ENCODE measurements around the gene DPP8. TPM values are rescaled to one million over a fixed set of nuclear protein-coding genes. Genes with fewer than 3 reads are reported as not detected.
A peak's percentile ranks its signal among the peaks of the same experiment; 100 is the strongest.

The DPP8 gene
- total RNA-seq, 1 donor from 2014 or later, result 39.9 TPM

DNA sequence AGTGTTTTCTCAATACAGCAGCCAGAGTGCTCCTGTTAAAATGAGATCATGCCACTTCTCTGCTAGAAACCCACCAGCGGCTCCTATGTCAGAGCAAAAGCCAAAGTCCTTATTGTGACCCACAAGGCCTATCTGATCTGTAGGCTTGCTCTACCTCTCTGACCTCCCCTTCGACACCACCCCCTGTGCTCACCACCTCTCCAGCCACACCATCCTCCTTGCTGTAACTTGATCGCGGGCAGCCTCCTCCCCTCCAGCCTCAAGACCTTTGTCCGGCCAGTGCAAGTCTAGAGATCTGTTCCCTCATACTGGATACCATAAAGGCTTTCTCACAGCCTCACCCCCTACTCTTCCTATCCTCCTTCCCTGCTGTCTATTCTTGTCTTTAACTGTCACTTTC is 92.8 kb downstream of the DPP8 start:
- TF ChIP-seq, protein P1, sequence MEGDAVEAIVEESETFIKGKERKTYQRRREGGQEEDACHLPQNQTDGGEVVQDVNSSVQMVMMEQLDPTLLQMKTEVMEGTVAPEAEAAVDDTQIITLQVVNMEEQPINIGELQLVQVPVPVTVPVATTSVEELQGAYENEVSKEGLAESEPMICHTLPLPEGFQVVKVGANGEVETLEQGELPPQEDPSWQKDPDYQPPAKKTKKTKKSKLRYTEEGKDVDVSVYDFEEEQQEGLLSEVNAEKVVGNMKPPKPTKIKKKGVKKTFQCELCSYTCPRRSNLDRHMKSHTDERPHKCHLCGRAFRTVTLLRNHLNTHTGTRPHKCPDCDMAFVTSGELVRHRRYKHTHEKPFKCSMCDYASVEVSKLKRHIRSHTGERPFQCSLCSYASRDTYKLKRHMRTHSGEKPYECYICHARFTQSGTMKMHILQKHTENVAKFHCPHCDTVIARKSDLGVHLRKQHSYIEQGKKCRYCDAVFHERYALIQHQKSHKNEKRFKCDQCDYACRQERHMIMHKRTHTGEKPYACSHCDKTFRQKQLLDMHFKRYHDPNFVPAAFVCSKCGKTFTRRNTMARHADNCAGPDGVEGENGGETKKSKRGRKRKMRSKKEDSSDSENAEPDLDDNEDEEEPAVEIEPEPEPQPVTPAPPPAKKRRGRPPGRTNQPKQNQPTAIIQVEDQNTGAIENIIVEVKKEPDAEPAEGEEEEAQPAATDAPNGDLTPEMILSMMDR (IDR thresholded peaks at IDR 0.05; ENCODE audit: borderline replicate concordance), result no peak
- peak; percentile 4 for DNase-seq
- Histone ChIP-seq H3K9me3 (replicated peaks) (no peaks in the 10 kb centered on the region), H3K4me3 (no peak overlapping the region), H3K36me3 (no peaks in the 10 kb centered on the region), H3K4me1 (peaks cover 22% of the 10 kb centered on the region), H3K27ac (replicated peaks) (no peak overlapping the region), H3K27me3 (ENCODE audit: low read depth) (peaks cover 31% of the 10 kb centered on the region)
- intact Hi-C loops (cut with micrococcal nuclease), result no loop called here

DNA sequence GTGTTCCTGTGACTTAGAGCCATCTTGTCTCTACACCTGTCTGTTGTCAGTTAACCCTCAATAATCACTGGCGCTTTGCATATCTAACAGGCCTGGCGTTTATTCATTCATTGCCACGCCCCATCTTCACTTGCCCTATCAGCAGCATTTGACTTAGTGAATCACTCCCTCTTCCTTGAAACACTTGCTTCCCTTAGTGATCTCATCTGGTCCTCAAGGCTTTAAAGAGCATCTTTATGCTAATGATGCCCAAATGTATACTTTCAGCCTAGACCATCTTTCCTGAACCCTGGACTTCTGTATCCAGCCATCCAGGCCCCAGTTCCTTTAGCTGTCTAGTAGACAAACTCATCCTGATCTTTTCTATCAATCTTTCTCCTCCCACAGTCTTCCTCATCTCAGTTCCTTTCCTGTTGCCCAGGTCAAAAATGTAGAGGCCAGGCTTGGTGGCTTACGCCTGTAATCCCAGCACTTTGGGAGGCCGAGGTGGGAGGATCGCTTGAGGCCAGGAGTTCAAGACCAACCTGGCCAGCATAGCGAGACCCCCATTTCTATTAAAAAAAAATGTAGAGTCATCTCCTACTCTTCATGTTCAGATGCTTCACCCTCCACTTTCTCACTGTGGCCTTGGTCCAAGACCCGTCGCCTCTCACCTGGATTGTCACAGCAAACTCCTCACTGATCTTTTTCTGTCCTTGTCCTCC is 93.4 kb downstream of the DPP8 start:
- intact Hi-C loops (cut with micrococcal nuclease), result no loop called here
- H3K27ac ChIP-seq (replicated peaks), result no peak overlapping the region
- TF ChIP-seq, protein P1 (IDR thresholded peaks at IDR 0.05; ENCODE audit: borderline replicate concordance), result no peak

DNA sequence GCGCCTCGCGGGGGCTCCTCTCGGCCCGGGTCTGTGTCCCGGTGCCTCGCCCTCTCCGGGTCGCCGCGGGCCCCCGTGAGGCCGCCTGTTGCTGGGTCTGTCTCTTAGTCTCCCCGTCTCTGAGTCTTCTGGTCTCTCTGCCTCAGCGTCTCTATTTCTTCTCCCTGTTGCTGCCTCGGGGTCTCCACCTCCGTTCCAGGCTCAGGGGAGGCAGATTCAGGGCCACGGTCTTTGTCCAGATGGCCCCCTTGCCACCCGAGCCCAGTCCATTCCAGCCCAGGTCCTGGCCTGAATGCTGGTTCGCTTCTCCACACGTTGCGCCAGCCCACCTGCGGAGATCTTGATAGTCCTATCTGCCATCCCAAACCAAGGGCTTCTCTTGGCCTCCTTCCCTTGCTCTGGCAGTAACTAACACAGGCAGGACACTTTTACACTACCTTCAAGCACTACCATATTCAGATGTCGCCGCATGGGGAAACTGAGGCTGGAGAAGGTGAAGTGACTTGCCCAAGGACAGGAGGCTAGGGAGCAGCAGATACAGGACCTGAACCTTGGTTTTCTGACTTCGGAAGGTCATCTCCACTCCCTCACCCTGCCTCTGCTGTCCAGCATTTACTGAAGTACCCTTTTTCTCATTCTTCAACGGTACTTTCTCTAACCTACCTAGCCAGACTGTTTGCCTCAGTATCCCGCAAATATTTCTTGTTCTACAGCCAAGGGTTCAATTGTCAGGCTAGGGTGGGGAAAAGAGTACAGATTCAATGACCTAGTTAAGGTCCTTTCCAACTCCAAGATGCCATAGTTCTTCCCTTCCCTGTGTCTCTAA is 94.1 kb downstream of the DPP8 start:
- Histone ChIP-seq H3K4me1 (peaks cover 24% of the 10 kb centered on the region), H3K4me3 (peak overlapping the region; percentile 68), H3K27ac (replicated peaks) (peak overlapping the region; percentile 58), H3K36me3 (no peaks in the 10 kb centered on the region), H3K9me3 (replicated peaks) (no peaks in the 10 kb centered on the region), H3K27me3 (ENCODE audit: low read depth) (peaks cover 45% of the 10 kb centered on the region)
- DNase-seq, result peak; percentile 18
- TF ChIP-seq, protein P1 (IDR thresholded peaks at IDR 0.05; ENCODE audit: borderline replicate concordance), result no peak
- intact Hi-C loops (cut with micrococcal nuclease), result no loop called here

More for the DNA sequence above, 93.4 kb downstream of the DPP8 start:
- Histone ChIP-seq H3K27me3 (ENCODE audit: low read depth) (peaks cover 37% of the 10 kb centered on the region), H3K4me3 (no peak overlapping the region), H3K9me3 (replicated peaks) (no peaks in the 10 kb centered on the region), H3K4me1 (peaks cover 22% of the 10 kb centered on the region), H3K36me3 (no peaks in the 10 kb centered on the region)
- peak; percentile 5 for DNase-seq

DNA sequence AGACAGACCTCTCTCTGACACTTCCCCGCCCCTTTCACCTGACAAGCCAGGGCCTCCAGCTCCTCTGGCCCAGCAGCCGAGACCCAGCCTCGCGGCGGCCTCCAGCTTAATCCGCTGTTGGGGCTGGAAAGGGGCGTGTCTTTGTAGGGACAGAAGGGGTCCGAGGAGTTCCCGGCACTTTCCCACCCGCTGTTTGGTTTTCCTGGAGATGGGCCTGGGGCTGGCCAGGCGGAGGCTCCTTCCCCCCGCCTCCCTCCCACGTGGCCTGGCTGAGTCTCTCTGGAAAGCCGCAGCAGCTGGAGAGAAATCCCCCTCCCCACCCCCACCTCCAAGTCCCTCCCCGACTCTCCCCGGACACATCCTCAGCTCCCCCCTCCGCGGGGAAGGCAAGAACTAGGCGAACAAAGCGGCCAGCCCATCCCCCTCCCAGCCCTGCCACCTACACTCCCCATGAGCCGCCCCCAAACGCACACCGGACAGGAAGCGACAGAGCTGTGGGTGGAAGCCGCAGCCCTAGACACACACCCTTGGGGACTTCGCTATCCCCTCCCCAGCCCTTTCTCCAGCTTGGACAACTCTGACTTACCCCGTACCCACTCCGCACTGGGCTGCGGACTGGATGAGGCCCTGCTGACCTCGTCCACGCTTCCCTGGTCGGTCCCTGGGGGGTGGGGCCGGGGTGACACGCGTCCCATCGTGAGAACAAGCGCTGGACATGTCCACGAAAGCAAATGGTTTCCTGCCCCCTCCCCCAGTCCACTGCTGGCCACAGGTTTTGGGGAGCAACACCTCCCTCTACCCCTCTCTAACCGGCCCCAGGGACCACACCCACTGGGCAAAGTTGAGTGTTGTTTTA is 95.9 kb downstream of the DPP8 start:
- DNase-seq, result peak; percentile 53
- intact Hi-C loops (cut with micrococcal nuclease), result no loop called here

More for the DNA sequence above, 95.9 kb downstream of the DPP8 start:
- Histone ChIP-seq H3K27ac (replicated peaks) (peak overlapping the region; percentile 33), H3K4me1 (peaks cover 28% of the 10 kb centered on the region), H3K36me3 (no peaks in the 10 kb centered on the region), H3K4me3 (peak overlapping the region; percentile 68), H3K27me3 (ENCODE audit: low read depth) (peaks cover 62% of the 10 kb centered on the region), H3K9me3 (replicated peaks) (no peaks in the 10 kb centered on the region)
- TF ChIP-seq, protein P1 (IDR thresholded peaks at IDR 0.05; ENCODE audit: borderline replicate concordance), result no peak

All from left ventricle myocardium inferior (tissue), 1 donor.